ENCODE data around the gene NUTM2B.
"Not testable (repeated sequence)": the region's sequence is repeated elsewhere in the genome, so short reads cannot be mapped to it uniquely, and the experiment has no call there.

The NUTM2B gene

GRCh38 chr10:79702927-79703326 lies at the start of gene NUTM2B:
NUTM2B (plus strand) TSS chr10:79703227; CDS start chr10:79703610, 383 bp downstream.
- DNase-seq = not testable (repeated sequence)

GRCh38 chr10:79663287-79663686 lies 39.7 kb upstream of the NUTM2B start:
- DNase-seq = not testable (repeated sequence)

- not testable (repeated sequence) for DNase-seq
Measured at GRCh38 chr10:79664686-79665085, 38.3 kb upstream of the NUTM2B start.

- DNase-seq = not testable (repeated sequence)
Measured at GRCh38 chr10:79669248-79669788, 33.7 kb upstream of the NUTM2B start.

- DNase-seq = not testable (repeated sequence)
Measured at GRCh38 chr10:79674878-79675277, 28.1 kb upstream of the NUTM2B start.

- DNase-seq = not testable (repeated sequence)
Measured at GRCh38 chr10:79683026-79683883, 19.8 kb upstream of the NUTM2B start.

- DNase-seq = not testable (repeated sequence)
Measured at GRCh38 chr10:79683884-79684720, 18.9 kb upstream of the NUTM2B start.

GRCh38 chr10:79685044-79685685 lies 17.9 kb upstream of the NUTM2B start:
- not testable (repeated sequence) for DNase-seq

GRCh38 chr10:79686595-79686994 lies 16.4 kb upstream of the NUTM2B start:
- DNase-seq = not testable (repeated sequence)

GRCh38 chr10:79687406-79688150 lies 15.4 kb upstream of the NUTM2B start:
- not testable (repeated sequence) for DNase-seq

- DNase-seq = not testable (repeated sequence)
Measured at GRCh38 chr10:79688798-79689197, 14.2 kb upstream of the NUTM2B start.

GRCh38 chr10:79696596-79696995 lies 6.4 kb upstream of the NUTM2B start:
- not testable (repeated sequence) for DNase-seq

- DNase-seq = not testable (repeated sequence)
Measured at GRCh38 chr10:79697141-79697540, 5.9 kb upstream of the NUTM2B start.

GRCh38 chr10:79700381-79700944 lies 2.6 kb upstream of the NUTM2B start:
- DNase-seq = not testable (repeated sequence)

GRCh38 chr10:79707017-79707416 lies 4.0 kb downstream of the NUTM2B start:
- DNase-seq = not testable (repeated sequence)

- not testable (repeated sequence) for DNase-seq
Measured at GRCh38 chr10:79714976-79715375, 11.9 kb downstream of the NUTM2B start.

- DNase-seq = not testable (repeated sequence)
Measured at GRCh38 chr10:79716917-79717579, 14.0 kb downstream of the NUTM2B start.

- DNase-seq = not testable (repeated sequence)
Measured at GRCh38 chr10:79720000-79720399, 17.0 kb downstream of the NUTM2B start.

GRCh38 chr10:79726620-79727019 lies 23.6 kb downstream of the NUTM2B start:
- DNase-seq = not testable (repeated sequence)

- not testable (repeated sequence) for DNase-seq
Measured at GRCh38 chr10:79744844-79745243, 41.8 kb downstream of the NUTM2B start.

GRCh38 chr10:79748510-79748909 lies 45.5 kb downstream of the NUTM2B start:
- not testable (repeated sequence) for DNase-seq

Measured in GOT3 (cell line).